ENCODE results near the gene XKR7.

Gene XKR7

DNA sequence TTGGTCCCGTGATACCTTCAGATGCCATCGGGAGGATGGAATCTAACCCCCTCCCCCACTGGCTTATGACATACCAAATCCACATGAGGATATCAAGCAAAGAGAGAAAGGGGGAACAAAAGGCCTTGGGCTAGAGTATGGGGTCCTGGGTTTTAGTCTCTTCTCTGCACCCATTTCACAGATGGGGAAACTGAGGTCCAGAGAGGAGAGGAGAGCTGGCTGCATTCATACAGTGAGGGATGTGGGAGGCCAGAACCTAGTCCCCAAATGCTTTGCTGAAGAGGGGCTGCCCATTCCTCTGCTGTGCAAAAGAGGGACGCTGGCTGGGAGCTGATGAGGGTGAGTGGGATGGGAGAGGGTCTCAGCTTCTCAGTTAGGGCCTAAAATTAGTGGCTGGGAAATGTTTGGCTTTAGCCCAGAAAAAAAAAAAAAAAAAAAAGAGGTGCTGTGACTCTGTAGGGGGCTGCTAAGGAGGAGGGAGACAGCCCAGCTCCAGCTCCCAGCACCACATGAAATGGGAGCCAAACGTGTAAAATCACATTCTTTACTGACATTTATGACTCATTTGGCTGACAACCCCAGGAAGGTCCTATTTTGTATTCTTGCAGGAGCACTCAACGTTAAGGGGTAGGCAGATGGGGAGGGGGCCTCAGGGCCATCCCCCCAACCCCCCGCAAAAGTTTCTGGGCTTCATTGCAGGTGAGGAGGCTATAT lies 11.9 kb downstream of the XKR7 start:
- no peak overlapping the region for H3K27ac ChIP-seq
- TF ChIP-seq, protein P1, sequence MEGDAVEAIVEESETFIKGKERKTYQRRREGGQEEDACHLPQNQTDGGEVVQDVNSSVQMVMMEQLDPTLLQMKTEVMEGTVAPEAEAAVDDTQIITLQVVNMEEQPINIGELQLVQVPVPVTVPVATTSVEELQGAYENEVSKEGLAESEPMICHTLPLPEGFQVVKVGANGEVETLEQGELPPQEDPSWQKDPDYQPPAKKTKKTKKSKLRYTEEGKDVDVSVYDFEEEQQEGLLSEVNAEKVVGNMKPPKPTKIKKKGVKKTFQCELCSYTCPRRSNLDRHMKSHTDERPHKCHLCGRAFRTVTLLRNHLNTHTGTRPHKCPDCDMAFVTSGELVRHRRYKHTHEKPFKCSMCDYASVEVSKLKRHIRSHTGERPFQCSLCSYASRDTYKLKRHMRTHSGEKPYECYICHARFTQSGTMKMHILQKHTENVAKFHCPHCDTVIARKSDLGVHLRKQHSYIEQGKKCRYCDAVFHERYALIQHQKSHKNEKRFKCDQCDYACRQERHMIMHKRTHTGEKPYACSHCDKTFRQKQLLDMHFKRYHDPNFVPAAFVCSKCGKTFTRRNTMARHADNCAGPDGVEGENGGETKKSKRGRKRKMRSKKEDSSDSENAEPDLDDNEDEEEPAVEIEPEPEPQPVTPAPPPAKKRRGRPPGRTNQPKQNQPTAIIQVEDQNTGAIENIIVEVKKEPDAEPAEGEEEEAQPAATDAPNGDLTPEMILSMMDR (IDR thresholded peaks at IDR 0.05) = no peak
- no peak for DNase-seq (ENCODE audit: low spot score)
- no peak overlapping the region for H3K4me3 ChIP-seq

DNA sequence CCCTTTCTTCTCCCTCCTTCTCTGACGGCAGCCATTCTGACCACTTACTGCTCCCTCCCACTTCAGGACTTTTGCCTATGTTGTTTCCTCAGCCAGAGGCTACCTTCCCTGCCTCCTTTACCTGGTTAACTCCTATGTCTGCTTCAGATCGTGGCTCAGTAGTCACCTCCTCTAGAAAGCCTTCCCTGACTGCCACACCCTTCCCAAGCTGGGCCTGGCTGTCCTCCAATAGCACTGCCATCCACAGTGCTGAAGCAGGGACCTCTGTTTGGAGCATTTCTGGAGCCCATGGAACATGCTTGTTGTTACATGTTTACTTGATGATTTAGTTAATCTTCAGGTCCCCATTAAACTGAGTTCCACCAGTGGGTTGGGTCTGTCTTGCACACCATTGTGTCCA lies 13.8 kb downstream of the XKR7 start:
- no peak overlapping the region for H3K4me3 ChIP-seq
- H3K27ac ChIP-seq = no peak overlapping the region
- no peak for DNase-seq (ENCODE audit: low spot score)
- TF ChIP-seq, protein P1 (IDR thresholded peaks at IDR 0.05) = no peak

DNA sequence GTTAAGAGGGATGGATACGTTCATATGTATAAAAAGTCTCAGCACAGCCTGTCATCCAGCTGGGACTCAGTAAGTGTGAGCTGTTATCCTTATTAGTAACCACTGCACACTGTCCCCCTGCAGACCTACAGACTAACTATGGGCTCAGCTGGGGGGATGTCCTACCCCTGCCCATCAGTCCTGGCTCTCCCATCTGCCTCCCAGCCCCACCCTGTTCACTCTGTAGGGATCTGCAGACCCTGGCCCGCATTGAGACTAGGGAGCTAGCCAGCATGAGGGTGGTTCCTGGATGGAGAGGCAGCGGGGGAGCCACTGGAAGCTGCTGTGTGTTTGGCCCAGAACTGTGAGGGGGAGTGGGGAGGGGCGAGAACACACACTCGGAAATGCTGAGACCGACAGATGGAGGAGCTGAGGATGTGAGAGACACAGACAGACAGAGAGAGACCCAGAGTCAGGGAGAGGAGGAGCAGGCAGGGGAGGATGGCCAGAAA lies 17.1 kb downstream of the XKR7 start:
- TF ChIP-seq, protein P1 (IDR thresholded peaks at IDR 0.05) = no peak
- Histone ChIP-seq H3K4me3 (no peak overlapping the region), H3K27ac (no peak overlapping the region)
- no peak for DNase-seq (ENCODE audit: low spot score)

DNA sequence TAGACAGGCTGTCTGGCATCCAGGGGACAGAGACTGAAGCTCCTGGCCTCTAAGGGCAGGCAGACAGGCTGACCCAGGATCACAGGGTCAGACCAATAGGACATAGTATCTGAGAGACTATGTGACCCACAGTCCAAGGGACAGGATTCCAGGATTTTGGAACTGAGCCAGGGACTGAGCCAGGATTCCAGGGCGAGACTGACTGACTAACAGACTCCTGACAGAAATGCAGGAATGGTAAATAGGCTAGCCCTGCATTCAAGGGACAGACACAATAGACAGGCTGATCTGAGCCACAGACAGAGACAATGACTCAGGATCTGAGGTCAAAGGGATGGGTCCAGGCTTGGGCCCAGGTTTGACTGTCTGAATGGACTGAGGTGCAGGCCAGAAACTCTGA lies 19.8 kb downstream of the XKR7 start:
- no peak for DNase-seq (ENCODE audit: low spot score)
- Histone ChIP-seq H3K27ac (no peak overlapping the region), H3K4me3 (no peak overlapping the region)
- TF ChIP-seq, protein P1 (IDR thresholded peaks at IDR 0.05) = no peak

DNA sequence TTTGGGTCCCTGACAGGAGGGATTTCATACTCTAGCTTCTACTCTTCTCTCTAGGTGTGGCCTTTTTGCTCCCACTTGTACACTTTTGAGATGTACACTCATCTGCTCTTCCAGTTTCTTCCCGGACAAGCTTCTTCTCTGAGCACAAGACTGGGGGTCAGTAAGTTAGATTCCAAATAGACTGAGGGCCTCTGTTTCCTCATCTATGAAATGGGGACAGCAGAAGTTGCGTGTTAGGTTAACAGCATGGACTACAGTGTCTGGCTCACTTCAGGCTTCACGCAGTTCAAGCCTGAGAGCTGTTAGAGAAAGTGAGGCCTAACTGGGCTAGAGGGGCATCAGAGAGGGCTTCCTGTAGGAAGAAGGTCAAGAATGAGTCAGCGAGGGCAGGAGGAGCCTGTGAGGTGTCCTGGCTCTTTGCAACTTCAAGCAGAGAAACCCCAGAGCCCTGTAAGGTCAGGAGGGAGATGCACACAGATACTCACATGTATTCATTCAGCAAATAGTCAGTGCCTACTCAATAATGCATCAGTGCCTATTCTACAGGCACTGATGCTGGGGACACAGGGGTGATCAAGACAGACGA lies 20.6 kb downstream of the XKR7 start:
- Histone ChIP-seq H3K27ac (no peak overlapping the region), H3K4me3 (no peak overlapping the region)
- no peak for DNase-seq (ENCODE audit: low spot score)
- TF ChIP-seq, protein P1 (IDR thresholded peaks at IDR 0.05) = no peak

DNA sequence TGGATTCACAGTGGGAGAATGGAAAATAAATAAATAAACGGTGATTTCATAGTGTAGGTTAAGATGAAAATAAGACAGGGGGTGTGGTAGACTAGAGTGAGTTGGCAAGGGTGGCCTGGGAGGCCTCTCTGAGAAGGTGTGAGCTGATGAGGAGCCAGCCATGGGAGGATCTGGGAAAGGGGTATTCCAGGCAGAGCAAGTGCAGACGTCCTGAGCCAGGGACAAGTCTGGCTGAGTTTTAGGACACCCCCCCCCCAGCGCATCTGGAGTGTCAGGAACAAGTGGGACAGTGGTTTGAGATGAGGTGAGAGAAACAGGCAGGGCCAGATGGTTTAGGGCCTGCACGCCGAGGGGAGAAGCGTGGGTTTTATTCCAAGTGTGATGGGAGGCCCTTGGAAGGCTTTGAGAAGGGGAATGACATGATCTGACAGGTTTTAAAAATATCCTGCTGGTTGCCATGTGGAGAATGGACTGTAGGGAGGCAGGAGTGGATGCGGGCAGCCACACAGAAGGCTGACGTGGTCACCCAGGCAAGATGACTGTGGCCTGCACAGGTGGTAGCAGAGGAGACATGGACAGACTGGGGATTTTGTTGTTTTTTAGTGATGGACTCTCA lies 21.2 kb downstream of the XKR7 start:
- no peak overlapping the region for H3K4me3 ChIP-seq
- no peak for DNase-seq (ENCODE audit: low spot score)
- TF ChIP-seq, protein P1 (IDR thresholded peaks at IDR 0.05) = no peak
- no peak overlapping the region for H3K27ac ChIP-seq
